Measurements from ENCODE around the gene C1QB.
"Not testable (repeated sequence)": the region's sequence is repeated elsewhere in the genome, so short reads cannot be mapped to it uniquely, and the experiment has no call there.

The C1QB gene

DNA sequence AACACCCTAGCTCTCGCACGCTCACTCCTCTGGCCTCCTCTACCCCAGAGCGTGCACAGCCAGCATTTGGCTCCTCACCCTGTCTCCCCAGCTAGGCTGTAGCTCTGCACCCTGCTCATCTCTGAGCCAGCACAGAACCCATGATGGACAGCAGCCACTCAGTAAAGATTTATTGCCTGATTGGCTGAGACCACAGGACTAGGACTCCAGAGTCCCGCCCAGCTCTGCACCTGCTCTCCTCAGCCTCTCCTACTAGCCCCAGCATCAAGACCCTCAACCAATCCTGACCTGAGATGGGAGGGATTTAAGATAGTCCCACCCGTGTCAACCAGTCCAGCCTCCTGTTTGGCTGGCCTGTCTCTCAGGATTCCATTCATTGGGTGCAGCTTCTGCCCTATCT is 9.3 kb downstream of the C1QB start:
- Histone ChIP-seq H2AFZ (ENCODE audit: low read depth, low read length) (no peak overlapping the region), H3K4me2 (ENCODE audit: low read length) (no peak overlapping the region), H3K4me3 (ENCODE audit: low read length) (no peak overlapping the region), H3K27ac (ENCODE audit: low read length) (no peak overlapping the region), H3K9me3 (ENCODE audit: insufficient read depth, low read length) (no peaks in the 10 kb centered on the region), H3K9ac (ENCODE audit: low read length) (no peak overlapping the region), H3K36me3 (replicated peaks; ENCODE audit: low read depth, low read length) (no peaks in the 10 kb centered on the region), H3K27me3 (ENCODE audit: low read depth, low read length) (peaks cover 5% of the 10 kb centered on the region; the same call in 1 of the 2 replicates), H4K20me1 (ENCODE audit: insufficient read depth, low read length) (no peaks in the 10 kb centered on the region), H3K4me1 (ENCODE audit: low read length) (no peaks in the 10 kb centered on the region), H3K79me2 (ENCODE audit: low read length) (no peaks in the 10 kb centered on the region)
- TF ChIP-seq EZH2phosphoT487 (IDR thresholded peaks at IDR 0.05; ENCODE audit: low read depth): no peak
- TF ChIP-seq, protein P1, sequence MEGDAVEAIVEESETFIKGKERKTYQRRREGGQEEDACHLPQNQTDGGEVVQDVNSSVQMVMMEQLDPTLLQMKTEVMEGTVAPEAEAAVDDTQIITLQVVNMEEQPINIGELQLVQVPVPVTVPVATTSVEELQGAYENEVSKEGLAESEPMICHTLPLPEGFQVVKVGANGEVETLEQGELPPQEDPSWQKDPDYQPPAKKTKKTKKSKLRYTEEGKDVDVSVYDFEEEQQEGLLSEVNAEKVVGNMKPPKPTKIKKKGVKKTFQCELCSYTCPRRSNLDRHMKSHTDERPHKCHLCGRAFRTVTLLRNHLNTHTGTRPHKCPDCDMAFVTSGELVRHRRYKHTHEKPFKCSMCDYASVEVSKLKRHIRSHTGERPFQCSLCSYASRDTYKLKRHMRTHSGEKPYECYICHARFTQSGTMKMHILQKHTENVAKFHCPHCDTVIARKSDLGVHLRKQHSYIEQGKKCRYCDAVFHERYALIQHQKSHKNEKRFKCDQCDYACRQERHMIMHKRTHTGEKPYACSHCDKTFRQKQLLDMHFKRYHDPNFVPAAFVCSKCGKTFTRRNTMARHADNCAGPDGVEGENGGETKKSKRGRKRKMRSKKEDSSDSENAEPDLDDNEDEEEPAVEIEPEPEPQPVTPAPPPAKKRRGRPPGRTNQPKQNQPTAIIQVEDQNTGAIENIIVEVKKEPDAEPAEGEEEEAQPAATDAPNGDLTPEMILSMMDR (IDR thresholded peaks at IDR 0.05; ENCODE audit: low read depth, low read length): no peak

DNA sequence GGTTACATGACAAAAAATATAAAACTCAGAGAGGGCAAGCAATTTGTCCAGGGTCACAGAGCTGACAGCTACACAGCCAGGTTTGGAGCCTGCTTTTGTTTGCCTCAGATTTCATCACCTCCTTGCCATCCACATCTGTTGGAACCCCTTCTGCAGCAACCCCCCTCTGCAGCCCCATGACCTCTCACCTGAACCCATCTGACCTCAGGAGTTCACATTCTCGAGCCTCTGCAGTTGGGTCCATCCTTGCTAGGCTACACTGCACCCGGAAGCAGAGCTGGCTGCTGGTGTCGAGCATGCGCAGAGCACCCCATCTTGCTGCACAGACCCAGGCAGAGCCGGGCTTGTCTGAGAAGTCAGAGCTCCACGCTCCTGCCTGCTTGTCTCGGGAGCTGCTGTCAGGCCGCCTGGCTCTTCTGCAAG is 10.0 kb downstream of the C1QB start:
- Histone ChIP-seq H3K9me3 (ENCODE audit: insufficient read depth, low read length) (no peaks in the 10 kb centered on the region), H4K20me1 (ENCODE audit: insufficient read depth, low read length) (no peaks in the 10 kb centered on the region), H3K4me1 (ENCODE audit: low read length) (no peaks in the 10 kb centered on the region), H3K4me3 (ENCODE audit: low read length) (no peak overlapping the region), H3K9ac (ENCODE audit: low read length) (no peak overlapping the region), H3K79me2 (ENCODE audit: low read length) (no peaks in the 10 kb centered on the region), H3K27ac (ENCODE audit: low read length) (no peak overlapping the region), H3K4me2 (ENCODE audit: low read length) (no peak overlapping the region), H2AFZ (ENCODE audit: low read depth, low read length) (no peak overlapping the region), H3K36me3 (replicated peaks; ENCODE audit: low read depth, low read length) (no peaks in the 10 kb centered on the region), H3K27me3 (ENCODE audit: low read depth, low read length) (peaks cover 11% of the 10 kb centered on the region; the same call in 1 of the 2 replicates)
- no peak for TF ChIP-seq EZH2phosphoT487 (IDR thresholded peaks at IDR 0.05; ENCODE audit: low read depth)
- TF ChIP-seq, protein P1 (IDR thresholded peaks at IDR 0.05; ENCODE audit: low read depth, low read length): no peak

DNA sequence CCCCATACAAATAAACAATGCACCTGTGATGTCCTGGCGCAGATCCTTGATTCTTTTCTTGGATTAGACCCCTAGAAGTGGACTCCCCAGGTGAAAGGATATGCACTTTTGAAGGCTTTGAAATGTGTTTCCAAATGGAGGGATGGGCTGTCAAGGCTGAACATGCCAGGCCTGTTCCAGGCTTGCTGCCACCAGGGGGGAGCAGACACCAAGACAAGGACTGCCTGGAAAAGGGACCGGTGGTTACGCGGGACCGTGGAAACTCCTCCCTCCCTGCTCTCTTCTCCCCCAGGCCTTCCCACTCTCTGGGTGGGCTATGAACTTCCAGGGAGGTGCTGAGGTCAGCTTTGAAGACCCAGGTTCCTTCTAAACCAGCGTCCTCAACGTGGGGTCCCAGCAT is 12.7 kb downstream of the C1QB start:
- Histone ChIP-seq H3K4me1 (ENCODE audit: low read length) (no peaks in the 10 kb centered on the region), H2AFZ (ENCODE audit: low read depth, low read length) (no peak overlapping the region), H3K9me3 (ENCODE audit: insufficient read depth, low read length) (no peaks in the 10 kb centered on the region), H3K79me2 (ENCODE audit: low read length) (no peaks in the 10 kb centered on the region), H3K9ac (ENCODE audit: low read length) (no peak overlapping the region), H3K4me2 (ENCODE audit: low read length) (no peak overlapping the region), H3K27me3 (ENCODE audit: low read depth, low read length) (peaks cover 18% of the 10 kb centered on the region; the same call in 1 of the 2 replicates), H3K27ac (ENCODE audit: low read length) (no peak overlapping the region), H3K4me3 (ENCODE audit: low read length) (no peak overlapping the region), H4K20me1 (ENCODE audit: insufficient read depth, low read length) (no peaks in the 10 kb centered on the region), H3K36me3 (replicated peaks; ENCODE audit: low read depth, low read length) (no peaks in the 10 kb centered on the region)
- TF ChIP-seq EZH2phosphoT487 (IDR thresholded peaks at IDR 0.05; ENCODE audit: low read depth): no peak
- TF ChIP-seq, protein P1 (IDR thresholded peaks at IDR 0.05; ENCODE audit: low read depth, low read length): peak; percentile 39

DNA sequence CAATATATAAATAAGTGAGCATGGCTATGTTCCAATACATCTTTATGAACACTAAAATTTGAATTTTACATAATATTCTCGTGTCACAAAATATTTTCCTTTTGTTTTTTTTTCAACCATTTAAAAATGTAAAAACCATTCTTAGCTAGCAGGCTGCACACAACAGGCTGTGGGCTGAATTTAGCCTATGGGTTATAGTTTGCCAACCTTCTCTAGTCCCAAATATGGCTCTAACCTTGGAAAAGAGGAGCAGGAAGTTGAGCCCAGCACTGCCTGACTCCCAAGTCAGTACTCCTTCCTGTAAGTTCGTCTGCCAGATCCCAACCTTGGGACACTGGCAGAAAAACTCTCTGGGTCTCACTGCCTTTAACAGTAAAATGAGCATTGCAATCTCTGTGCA is 13.4 kb downstream of the C1QB start:
- H3K27me3 ChIP-seq (ENCODE audit: low read depth, low read length): peaks cover 22% of the 10 kb centered on the region
- no peaks in the 10 kb centered on the region for H3K36me3 ChIP-seq (replicated peaks; ENCODE audit: low read depth, low read length)
- no peak for TF ChIP-seq EZH2phosphoT487 (IDR thresholded peaks at IDR 0.05; ENCODE audit: low read depth)
- TF ChIP-seq, protein P1 (IDR thresholded peaks at IDR 0.05; ENCODE audit: low read depth, low read length): no peak
- no peaks in the 10 kb centered on the region for H3K79me2 ChIP-seq (ENCODE audit: low read length)
- no peak overlapping the region for H3K4me2 ChIP-seq (ENCODE audit: low read length)
- H4K20me1 ChIP-seq (ENCODE audit: insufficient read depth, low read length): no peaks in the 10 kb centered on the region
- no peak overlapping the region for H2AFZ ChIP-seq (ENCODE audit: low read depth, low read length)
- H3K4me3 ChIP-seq (ENCODE audit: low read length): no peak overlapping the region
- H3K9me3 ChIP-seq (ENCODE audit: insufficient read depth, low read length): no peaks in the 10 kb centered on the region
- no peaks in the 10 kb centered on the region for H3K4me1 ChIP-seq (ENCODE audit: low read length)
- H3K9ac ChIP-seq (ENCODE audit: low read length): no peak overlapping the region
- H3K27ac ChIP-seq (ENCODE audit: low read length): no peak overlapping the region

DNA sequence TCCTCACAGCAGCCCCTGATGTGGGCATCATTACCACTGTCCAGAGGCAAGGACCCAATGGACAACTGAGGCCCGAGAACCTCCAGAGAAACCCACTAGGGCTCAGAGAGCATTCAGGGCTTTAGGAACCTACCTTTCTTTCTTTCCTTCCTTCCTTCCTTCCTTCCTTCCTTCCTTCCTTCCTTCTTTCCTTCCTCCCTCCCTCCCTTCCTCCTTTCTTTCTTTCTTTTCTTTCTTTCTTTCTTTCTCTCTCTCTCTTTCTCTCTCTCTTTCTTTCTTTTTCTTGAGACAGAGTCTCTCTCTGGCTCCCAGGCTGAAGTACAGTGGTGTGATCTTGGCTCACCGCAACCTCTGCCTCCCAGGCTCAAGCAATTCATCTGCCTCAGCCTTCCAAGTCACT is 15.8 kb downstream of the C1QB start:
- not testable (repeated sequence) for H3K4me3 ChIP-seq (ENCODE audit: low read length); H3K79me2 ChIP-seq (ENCODE audit: low read length); H4K20me1 ChIP-seq (ENCODE audit: insufficient read depth, low read length); H3K4me2 ChIP-seq (ENCODE audit: low read length); H3K36me3 ChIP-seq (replicated peaks; ENCODE audit: low read depth, low read length); H3K9me3 ChIP-seq (ENCODE audit: insufficient read depth, low read length); H3K4me1 ChIP-seq (ENCODE audit: low read length); H2AFZ ChIP-seq (ENCODE audit: low read depth, low read length); H3K9ac ChIP-seq (ENCODE audit: low read length); H3K27ac ChIP-seq (ENCODE audit: low read length)
- H3K27me3 ChIP-seq (ENCODE audit: low read depth, low read length): peaks cover 39% of the 10 kb centered on the region
